Keratinocyte (primary cell): Measurements from ENCODE around the gene OPRL1. TPM values are rescaled to one million over a fixed set of nuclear protein-coding genes. Genes with fewer than 3 reads are reported as not detected.

Experiments used
- DNase-seq: peaks from one replicate; pipeline ENCODE4 v3.0.0-alpha.2; 2011; ENCODE audit warnings: low read depth, missing footprints, low spot score
- FAIRE-seq: peaks from 2 replicates; lab custom pipeline; 2011; peaks lifted over from hg19 to GRCh38; lab: Jason Lieb, UNC
- H2AFZ ChIP-seq: 2 replicates; pipeline ENCODE4 v1.6.0; 2012; ENCODE audit warnings: low read length, control low read depth, inconsistent platforms; ENCODE audit not compliant: control insufficient read depth
- H3K27ac ChIP-seq: 2 replicates; pipeline ENCODE4 v1.5.1; 2011; ENCODE audit warnings: low read length; ENCODE audit not compliant: control insufficient read depth, insufficient read depth
- H3K27me3 ChIP-seq: 3 replicates; pipeline ENCODE4 v1.6.0; 2011; ENCODE audit warnings: low read length; ENCODE audit not compliant: control insufficient read depth, insufficient read depth; ENCODE audit errors: extremely low read depth
- H3K36me3 ChIP-seq, 2 experiments: 2 replicates in 1 of 2; 3 replicates in 1 of 2; pipeline ENCODE4 v1.5.1; 2011; ENCODE audit warnings: low read length in 2 of 2, mild to moderate bottlenecking in 1 of 2; ENCODE audit not compliant: control insufficient read depth in 2 of 2, insufficient read depth in 2 of 2; ENCODE audit errors: extremely low read depth in 1 of 2
- H3K4me1 ChIP-seq: 3 replicates; pipeline ENCODE4 v1.5.1; 2011; ENCODE audit warnings: low read length; ENCODE audit not compliant: control insufficient read depth, insufficient read depth; ENCODE audit errors: extremely low read depth
- H3K4me2 ChIP-seq: 3 replicates; pipeline ENCODE4 v1.6.0; 2011; ENCODE audit warnings: low read depth, low read length; ENCODE audit not compliant: control insufficient read depth, insufficient read depth; ENCODE audit errors: extremely low read depth
- H3K4me3 ChIP-seq, 3 experiments: fragments of 200-600 bp in 1 of 3; sonication (generic) in 1 of 3; 2 replicates in 2 of 3; 3 replicates in 1 of 3; pipeline ENCODE4 v1.5.1; 2011 to 2016; ENCODE audit warnings: low read length in 3 of 3, mild to moderate bottlenecking in 3 of 3, control low read depth in 2 of 3, inconsistent platforms in 1 of 3, low read depth in 1 of 3, mixed read lengths in 1 of 3, mixed run types in 1 of 3, moderate library complexity in 1 of 3; ENCODE audit not compliant: control insufficient read depth in 2 of 3, insufficient read depth in 2 of 3; ENCODE audit errors: extremely low read depth in 1 of 3
- H3K79me2 ChIP-seq: 2 replicates; pipeline ENCODE4 v1.6.0; 2012; ENCODE audit warnings: low read length; ENCODE audit not compliant: control insufficient read depth, insufficient read depth
- H3K9ac ChIP-seq: 3 replicates; pipeline ENCODE4 v1.6.0; 2011; ENCODE audit warnings: low read length; ENCODE audit not compliant: control insufficient read depth, insufficient read depth; ENCODE audit errors: extremely low read depth
- H3K9me1 ChIP-seq: 3 replicates; pipeline ENCODE4 v1.6.0; 2011; ENCODE audit warnings: low read length; ENCODE audit not compliant: control insufficient read depth, insufficient read depth; ENCODE audit errors: extremely low read depth
- H3K9me3 ChIP-seq: 2 replicates; pipeline ENCODE4 v1.5.1; 2012; ENCODE audit warnings: low read depth, low read length; ENCODE audit not compliant: control insufficient read depth
- H4K20me1 ChIP-seq: 3 replicates; pipeline ENCODE4 v1.6.0; 2011; ENCODE audit warnings: low read length; ENCODE audit not compliant: control insufficient read depth, insufficient read depth; ENCODE audit errors: extremely low read depth
- CTCF ChIP-seq, 3 experiments: IDR thresholded peaks in 1 of 3; conservative IDR thresholded peaks in 1 of 3; optimal IDR thresholded peaks in 1 of 3; 2 replicates in 2 of 3; 3 replicates in 1 of 3; pipeline versions ENCODE3 to v1.5.1; 2011; ENCODE audit warnings: low read length in 3 of 3, mild to moderate bottlenecking in 3 of 3, moderate library complexity in 2 of 3, control low read depth in 1 of 3, inconsistent platforms in 1 of 3; ENCODE audit not compliant: insufficient read depth in 2 of 3; ENCODE audit errors: extremely low read depth in 1 of 3
- EZH2 ChIP-seq: IDR thresholded peaks from one replicate; pipeline ENCODE4 v1.6.1; 2012; ENCODE audit warnings: inconsistent platforms, mild to moderate bottlenecking, low read length, moderate library complexity
- dilution Hi-C: fragments of 300-500 bp; cut with MboI; formaldehyde crosslinking; loops from one replicate; pipeline ENCODE4 v1.7.0; 2020; ENCODE audit warnings: low sequenced_read_pairs; ENCODE audit not compliant: extremely low pct_ligation_motif_present
- polyA plus RNA-seq, 5 experiments: library from polyadenylated mRNA; depleted of rRNA in 3 of 5; stranded (reverse) in 3 of 5; stranded (forward) in 1 of 5; unstranded in 1 of 5; fragments of >200 nt; gene quantifications; 1 replicate in 1 of 5; 2 replicates in 3 of 5; 3 replicates in 1 of 5; pipeline versions ENCODE4 v1.2.1 to v1.2.3, GENCODE V29; 2011 to 2012; ENCODE audit warnings: missing spikeins in 2 of 5, low read depth in 1 of 5, low replicate concordance in 1 of 5

OPRL1 gene
- polyA plus RNA-seq, 1 donor (not counting 4 experiments of a cell fraction or from before 2014, with no cell fraction given) = 0.25 TPM

GRCh38 chr20:64114356-64114971 lies 34.6 kb downstream of the OPRL1 start:
- Histone ChIP-seq H3K27ac (no peak overlapping the region), H3K36me3 (no peaks in the 10 kb centered on the region), H2AFZ (no peak overlapping the region), H3K9ac (no peak overlapping the region), H3K27me3 (peaks cover 3% of the 10 kb centered on the region), H3K9me3 (no peaks in the 10 kb centered on the region), H3K4me3 (no peak overlapping the region), H3K4me1 (no peaks in the 10 kb centered on the region), H3K9me1 (no peaks in the 10 kb centered on the region), H3K4me2 (no peak overlapping the region), H3K79me2 (no peaks in the 10 kb centered on the region), H4K20me1 (no peaks in the 10 kb centered on the region)
- dilution Hi-C loops = no loop called here
- DNase-seq (no peak), FAIRE-seq (no peak)
- TF ChIP-seq EZH2 = no peak
- TF ChIP-seq CTCF (optimal IDR thresholded peaks at IDR 0.05 in 1 of 3, IDR thresholded peaks at IDR 0.05 in 1 of 3, conservative IDR thresholded peaks at IDR 0.05 in 1 of 3; ENCODE audit: extremely low read depth in 1 of 3, insufficient read depth in 2 of 3, low read length in 3 of 3) = no peak

- Histone ChIP-seq H4K20me1 (no peaks in the 10 kb centered on the region), H3K4me1 (no peaks in the 10 kb centered on the region), H3K9me3 (no peaks in the 10 kb centered on the region), H3K27me3 (peaks cover 3% of the 10 kb centered on the region), H3K4me3 (no peak overlapping the region), H3K9me1 (no peaks in the 10 kb centered on the region), H2AFZ (no peak overlapping the region), H3K4me2 (no peak overlapping the region), H3K36me3 (no peaks in the 10 kb centered on the region), H3K9ac (no peak overlapping the region), H3K79me2 (no peaks in the 10 kb centered on the region), H3K27ac (no peak overlapping the region)
- dilution Hi-C loops = no loop called here
- FAIRE-seq (no peak), DNase-seq (no peak)
- TF ChIP-seq CTCF (optimal IDR thresholded peaks at IDR 0.05 in 1 of 3, IDR thresholded peaks at IDR 0.05 in 1 of 3, conservative IDR thresholded peaks at IDR 0.05 in 1 of 3; ENCODE audit: extremely low read depth in 1 of 3, insufficient read depth in 2 of 3, low read length in 3 of 3) (no peak), EZH2 (no peak)
Observed at GRCh38 chr20:64115171-64115911, 35.5 kb downstream of the OPRL1 start.
